Lower leg skin (tissue), 3 donors: Measurements from ENCODE around the gene MYO1B.

Experiments
- CTCF ChIP-seq, 3 donors: fragments of 450-650 bp; IDR thresholded peaks; one replicate each; pipeline ENCODE4 v1.5.1; 2016; ENCODE audit warnings: antibody characterized with exemption in 3 of 3, mild to moderate bottlenecking in 3 of 3, moderate library complexity in 2 of 3
- POLR2A ChIP-seq, 2 donors: fragments of 450-650 bp; IDR thresholded peaks; one replicate each; pipeline ENCODE4 v1.6.1; 2016 to 2017; ENCODE audit warnings: antibody characterized with exemption in 2 of 2, mild to moderate bottlenecking in 1 of 2, moderate library complexity in 1 of 2

GRCh38 chr2:191253476-191253875, 8.3 kb downstream of the MYO1B start:
- TF ChIP-seq CTCF (IDR thresholded peaks at IDR 0.05) (no peak), POLR2A (IDR thresholded peaks at IDR 0.05) (no peak)
